HG03432 (cell line): ENCODE results near the gene DIAPH3.

ENCODE experiments used
- ATAC-seq: cut with Tn5 transposase; IDR thresholded peaks from one replicate; pipeline ENCODE4 v1.9.1; 2021; ENCODE audit warnings: mild to moderate bottlenecking, moderate library complexity; ENCODE audit not compliant: unreplicated experiment

DIAPH3 gene

DNA sequence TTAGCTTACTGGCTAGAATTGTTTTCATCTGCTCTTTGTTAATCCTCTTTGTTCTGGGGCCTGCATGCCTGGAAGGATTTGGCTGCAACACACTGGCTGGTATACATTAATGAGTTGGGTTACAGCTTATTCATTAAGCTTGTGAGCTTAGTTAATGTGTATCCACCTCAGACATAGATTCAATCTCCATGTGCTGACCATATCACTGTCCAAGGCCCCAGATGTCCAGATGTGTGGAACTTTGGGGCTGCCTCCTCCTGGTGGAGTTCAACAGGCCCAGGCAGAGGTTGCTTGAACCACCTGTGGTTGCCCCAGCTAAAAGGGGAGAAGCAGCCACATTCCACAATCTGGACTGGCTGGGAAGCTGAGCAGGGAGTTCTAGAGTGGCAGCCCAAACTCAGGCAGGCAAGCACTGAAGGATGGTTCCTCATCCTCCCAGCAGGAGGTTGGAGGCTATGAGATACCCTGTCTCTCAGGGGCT is 5.4 kb downstream of the DIAPH3 start:
- ATAC-seq: peak; percentile 42

- ATAC-seq: no peak
These were observed 7.8 kb downstream of the DIAPH3 start for GRCh38 chr13:60155978-60156377.

- ATAC-seq: no peak
These were observed 10.8 kb downstream of the DIAPH3 start for GRCh38 chr13:60152904-60153303.

DNA sequence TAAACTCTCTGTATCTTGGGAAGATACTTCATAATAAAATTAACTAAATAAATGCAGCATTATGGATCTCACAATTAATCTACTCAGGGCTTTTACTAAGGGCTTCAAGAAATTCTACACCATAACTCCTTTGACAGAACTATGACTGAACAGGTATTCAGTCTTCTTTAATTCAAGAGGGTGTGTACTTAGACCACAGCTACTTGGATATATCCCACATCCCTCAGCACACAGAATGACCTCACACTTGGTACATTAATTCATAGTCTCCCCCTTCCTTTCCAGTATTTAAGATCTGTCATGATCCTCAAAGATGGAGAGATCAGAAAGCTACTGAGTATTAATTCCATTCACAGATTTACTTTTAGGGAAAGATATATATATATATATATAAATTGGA is 11.6 kb downstream of the DIAPH3 start:
- no peak for ATAC-seq

- no peak for ATAC-seq
These were observed 13.2 kb downstream of the DIAPH3 start for GRCh38 chr13:60150538-60150937.

DNA sequence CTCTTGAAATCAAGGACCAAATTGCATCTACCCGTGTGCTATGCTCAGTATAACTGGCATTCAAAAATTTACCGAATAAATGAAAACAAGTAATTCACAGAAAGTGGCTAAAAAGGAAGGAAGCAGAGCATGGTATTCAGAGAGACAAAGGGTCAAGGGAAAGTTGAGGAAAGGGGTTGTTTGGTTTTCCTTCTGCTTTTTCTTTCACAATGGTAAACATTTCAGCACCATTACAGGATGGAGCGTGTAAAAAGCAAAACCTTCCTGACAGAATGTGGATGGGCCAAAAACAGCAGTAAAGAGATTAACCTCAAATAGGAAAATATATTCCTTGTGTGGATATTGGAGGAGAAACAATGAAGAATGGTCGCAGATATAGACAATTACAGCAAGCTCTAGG is 14.8 kb downstream of the DIAPH3 start:
- ATAC-seq: peak; percentile 38

- no peak for ATAC-seq
These were observed 16.4 kb downstream of the DIAPH3 start for GRCh38 chr13:60147361-60147760.

- no peak for ATAC-seq
These were observed 17.3 kb downstream of the DIAPH3 start for GRCh38 chr13:60146471-60146870.

DNA sequence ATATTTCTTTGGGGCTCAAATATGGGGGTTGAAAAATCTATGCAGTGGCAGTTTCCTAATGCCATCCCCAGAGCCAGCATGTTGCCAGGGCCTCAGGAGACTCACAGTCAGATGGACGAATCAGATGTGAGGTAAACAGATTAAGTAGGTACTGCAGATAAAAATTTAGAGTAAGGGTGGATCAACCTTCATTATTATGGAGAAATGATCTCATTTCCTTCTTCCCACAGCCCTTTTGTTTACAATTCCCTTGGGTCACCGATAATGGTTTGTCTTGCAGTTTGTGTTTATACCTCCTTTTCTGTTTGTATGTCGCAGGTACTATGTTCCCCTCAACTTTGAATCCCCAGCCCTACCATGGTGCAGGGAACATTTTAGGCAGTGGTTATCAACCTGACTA is 20.0 kb downstream of the DIAPH3 start:
- no peak for ATAC-seq

DNA sequence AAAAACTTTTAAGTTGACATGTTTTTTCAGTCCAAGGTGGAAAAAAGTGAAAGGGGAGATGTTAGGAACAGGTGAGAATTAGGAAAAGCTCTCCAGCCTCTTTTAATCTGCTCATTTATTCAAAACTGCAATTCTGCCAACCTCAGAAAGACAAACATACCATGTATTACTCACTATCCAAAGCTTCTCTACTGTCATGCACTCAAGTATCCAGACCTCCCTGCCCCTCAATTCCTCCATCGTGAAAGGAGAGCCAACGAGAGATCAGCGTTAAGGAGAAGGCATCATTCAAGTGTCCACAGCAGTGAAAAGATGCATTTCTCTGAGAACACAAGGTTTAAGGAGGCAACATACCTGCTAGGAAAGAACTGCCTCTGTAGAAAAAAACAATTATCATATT is 24.5 kb downstream of the DIAPH3 start:
- ATAC-seq: no peak

DNA sequence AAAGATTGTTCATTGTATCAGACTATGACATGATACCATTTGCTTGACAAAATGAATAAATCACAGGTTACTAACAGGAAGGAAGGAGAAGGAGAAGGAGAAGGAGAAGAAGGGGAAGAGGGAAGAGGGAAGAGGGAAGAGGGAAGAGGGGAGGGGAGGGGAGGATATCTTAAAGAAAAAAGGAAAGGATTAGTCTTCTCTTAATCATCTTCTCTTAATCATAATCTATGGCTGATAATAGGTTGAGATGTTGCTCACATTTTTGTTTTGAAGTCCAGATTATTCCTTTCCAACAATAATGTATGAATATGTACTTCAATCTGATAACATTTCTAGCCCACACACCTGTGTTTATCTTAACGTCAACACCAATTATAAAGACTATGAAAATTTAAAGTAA is 25.1 kb downstream of the DIAPH3 start:
- no peak for ATAC-seq

- no peak for ATAC-seq
These were observed 25.7 kb downstream of the DIAPH3 start for GRCh38 chr13:60137911-60138560.

DNA sequence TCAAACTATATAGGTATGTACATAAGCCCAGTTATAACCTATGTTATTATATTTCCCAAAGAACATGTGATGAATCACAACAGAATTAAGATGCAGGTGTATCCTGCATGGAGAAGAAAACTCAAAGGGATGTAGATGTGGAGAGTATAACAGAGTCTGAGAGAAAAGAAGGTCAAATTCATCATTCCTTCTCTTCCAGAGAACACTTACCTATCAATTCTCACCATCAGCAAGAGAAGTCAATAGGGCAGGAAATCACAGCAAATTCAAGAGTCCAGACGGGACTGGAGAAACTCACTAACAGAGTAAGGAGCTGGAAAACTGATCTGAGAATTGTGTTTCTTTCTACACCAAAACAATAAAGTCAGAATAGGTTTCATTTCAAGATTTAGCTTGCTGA is 28.4 kb downstream of the DIAPH3 start:
- no peak for ATAC-seq

GRCh38 chr13:60134376-60134775 is 29.4 kb downstream of the DIAPH3 start:
- ATAC-seq: peak; percentile 69

DNA sequence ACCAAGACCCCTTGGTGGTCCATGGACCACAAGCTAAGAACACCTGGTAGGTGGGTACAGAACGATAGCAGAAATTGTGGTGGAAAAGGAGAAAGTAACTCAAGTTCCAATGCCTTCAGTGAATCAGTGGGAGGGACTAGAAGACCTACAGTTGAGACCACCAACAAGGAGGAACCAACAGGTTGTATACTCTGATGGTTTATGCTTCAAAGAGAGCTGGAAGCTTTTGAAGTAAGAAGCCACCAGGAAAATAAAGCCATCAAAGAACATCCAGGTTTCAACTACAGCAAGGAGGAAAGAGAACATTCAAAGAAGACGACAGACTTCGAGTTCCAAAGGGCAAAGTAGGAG is 42.4 kb downstream of the DIAPH3 start:
- no peak for ATAC-seq

DNA sequence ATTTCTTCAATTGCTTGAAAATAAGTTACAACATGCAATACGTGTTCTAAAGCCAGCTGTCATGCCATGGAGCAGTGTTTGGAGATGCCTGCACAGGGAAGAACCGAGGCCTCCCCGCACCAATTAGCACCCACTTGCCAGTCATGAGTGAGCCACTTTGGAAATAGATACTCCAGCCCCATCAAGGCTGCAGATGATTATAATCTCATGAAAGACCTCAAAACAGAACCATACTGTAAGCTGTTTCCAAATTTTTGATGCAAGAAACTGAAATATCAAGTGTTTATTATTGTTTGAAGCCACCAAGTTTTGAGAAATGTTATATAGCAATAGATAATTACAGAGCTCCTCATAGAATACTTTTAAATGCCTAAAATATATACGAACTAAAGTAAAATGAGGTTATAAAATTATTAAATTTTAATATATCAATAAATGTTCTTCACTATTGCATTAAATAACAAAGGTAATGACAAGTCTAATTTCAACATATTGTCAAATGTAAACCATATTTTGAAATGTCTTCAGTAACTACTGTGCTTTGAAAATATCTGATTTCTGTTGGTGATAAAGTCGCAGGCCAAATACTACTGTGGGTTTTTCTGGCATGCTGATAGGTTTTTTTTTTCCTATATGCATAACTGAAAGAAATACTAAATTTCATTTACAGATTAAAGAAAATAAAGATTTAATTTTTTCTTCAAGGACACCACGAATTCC is 43.0 kb downstream of the DIAPH3 start:
- ATAC-seq: no peak

DNA sequence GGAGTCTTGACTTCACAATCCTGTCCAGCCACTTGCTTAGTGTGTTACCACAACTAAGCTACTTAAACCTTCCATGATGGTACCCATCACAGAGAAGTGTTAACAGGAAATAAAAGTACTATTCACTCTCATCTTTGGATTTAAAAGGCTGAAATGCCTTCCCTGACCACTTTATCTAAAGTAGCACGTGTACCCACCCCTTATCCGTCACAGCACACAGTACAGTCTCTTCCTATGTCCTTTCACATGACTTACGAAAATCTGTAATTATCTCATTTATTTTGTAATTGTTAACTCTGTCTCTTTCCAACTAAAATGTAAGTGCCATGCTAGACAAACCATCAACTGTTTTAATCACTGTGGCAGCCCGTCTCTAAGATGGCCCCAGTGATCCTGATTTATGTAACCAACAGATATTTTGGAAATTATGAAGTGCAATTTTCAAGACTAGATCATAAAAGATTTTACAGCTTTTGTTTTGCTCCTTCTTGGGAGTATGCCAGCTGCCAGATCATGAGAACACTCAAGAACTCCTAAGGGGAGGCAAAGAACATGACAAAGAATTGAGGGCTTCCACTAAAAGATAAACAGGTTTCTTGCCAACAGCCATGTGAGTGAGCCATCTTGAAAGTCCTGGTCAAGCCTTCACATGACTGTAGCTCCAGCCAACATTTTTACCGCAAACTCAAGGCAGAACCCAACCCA is 44.9 kb downstream of the DIAPH3 start:
- ATAC-seq: no peak

DNA sequence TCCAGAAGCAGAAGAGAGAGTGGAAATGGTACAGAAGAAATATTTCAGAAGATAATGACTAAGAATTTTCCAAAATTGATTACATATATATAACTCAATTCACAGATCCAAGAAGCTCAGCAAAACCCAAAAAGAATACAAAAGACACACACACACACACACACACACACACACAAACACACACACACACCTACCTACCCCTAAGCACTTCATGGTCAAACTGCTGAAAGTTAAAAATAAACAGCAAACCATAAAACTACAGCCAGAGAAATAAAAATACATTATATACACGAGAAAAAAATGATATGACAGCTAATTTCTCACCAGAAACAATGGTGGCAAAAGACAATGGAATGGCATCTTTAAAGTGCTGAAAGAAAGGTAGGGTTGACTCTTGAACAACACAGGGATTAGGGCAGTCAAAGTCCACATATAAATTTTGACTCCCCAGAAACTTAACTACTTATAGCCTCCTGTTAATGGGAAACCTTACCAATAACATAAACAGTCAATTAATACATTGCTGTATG is 49.2 kb downstream of the DIAPH3 start:
- no peak for ATAC-seq

DNA sequence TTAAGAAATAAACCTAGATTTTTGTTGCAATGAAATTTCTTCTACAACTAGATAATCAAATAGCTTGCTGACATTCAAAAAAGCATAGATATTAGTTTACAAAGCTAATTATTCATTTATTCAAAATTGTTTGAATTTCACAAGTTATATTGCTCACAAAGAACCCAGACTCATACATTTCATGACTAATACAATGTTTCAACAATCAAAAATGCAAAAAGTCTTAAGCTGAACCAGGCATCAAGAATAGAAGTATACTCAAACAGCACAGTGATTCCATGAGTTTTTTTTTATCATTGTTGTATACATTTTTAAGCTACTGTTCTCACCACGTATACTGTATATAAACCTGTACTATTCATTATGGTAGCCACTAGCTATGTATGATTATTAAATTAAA is 51.0 kb downstream of the DIAPH3 start:
- ATAC-seq: no peak

DNA sequence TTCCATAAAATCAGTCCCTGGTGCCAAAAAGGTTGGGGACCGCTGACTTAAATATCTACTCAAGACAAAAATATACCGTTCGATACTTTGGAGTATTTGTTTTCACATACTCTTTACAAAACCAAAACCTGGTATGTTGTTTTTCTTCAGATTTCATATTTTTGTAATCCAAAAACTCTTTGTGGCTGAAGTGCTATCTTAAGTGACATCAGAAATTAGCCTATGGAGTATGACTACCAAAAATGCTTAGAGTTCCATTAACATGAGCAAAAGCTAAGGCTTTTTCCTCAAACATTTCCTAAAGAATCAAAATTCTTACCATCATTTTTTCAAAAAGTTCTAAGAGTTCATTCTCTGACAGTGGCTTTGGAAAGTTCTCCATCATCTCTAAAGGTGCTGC is 52.0 kb downstream of the DIAPH3 start:
- ATAC-seq: no peak

DNA sequence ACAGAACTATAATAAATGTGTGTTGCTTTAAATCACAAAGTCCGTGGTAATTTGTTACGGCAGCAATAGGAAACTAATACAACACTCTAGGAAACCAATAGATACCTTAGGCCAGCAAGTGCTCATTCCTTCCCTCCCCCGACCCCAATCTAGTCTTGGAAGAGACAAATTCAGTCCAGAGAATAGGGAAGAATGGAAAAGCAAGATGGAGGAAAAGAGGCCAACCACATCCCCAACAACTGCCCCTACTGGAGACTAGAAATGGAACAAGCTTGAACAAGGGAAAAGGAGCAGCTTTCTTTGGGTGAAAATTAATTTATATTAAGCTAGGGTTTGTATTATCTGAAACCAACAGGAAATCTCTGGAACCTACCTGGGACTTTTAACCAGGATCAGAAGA is 54.4 kb downstream of the DIAPH3 start:
- no peak for ATAC-seq

DNA sequence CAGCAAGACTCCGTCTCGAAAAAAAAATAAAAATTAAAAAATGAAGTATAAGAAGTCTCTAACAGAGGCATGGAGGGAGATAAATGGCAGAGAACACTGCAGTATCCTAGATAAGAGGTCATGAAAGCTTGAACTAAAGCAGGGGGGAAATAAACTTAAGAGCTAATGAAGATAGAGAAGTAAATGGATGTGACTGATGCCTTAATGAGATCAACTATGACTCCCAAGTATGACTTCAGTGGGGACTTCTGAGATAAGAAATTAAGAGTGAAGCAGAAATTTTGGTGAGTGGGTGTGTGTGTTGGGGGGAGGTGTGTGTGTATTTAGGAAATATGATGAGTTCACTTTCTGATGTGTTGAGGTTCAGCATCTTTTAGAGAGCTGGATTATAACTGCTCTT is 55.1 kb downstream of the DIAPH3 start:
- ATAC-seq: no peak
